ENCODE results near the gene CEP192.

Gene CEP192

DNA sequence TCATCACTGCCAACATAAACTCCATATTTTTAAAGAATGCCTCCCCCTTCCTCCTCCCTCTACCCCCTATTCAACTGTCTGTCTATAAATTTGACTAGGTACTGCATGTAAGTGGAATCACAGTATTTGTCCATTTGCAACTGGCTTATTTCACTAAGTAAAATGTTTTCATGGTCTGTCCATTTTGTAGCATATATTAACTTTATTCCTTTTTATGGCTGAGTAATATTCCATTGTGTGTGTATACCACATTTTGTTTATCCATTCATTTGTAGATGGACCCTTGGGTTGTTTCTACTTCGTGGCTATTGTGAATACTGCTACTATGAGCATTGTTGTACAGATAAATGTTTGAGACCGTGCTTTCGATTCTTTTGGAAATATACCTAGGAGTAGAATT is 32.7 kb upstream of the CEP192 start:
- H3K36me3 ChIP-seq (ENCODE audit: control insufficient read depth, low read length) = peaks cover 79% of the 10 kb centered on the region

DNA sequence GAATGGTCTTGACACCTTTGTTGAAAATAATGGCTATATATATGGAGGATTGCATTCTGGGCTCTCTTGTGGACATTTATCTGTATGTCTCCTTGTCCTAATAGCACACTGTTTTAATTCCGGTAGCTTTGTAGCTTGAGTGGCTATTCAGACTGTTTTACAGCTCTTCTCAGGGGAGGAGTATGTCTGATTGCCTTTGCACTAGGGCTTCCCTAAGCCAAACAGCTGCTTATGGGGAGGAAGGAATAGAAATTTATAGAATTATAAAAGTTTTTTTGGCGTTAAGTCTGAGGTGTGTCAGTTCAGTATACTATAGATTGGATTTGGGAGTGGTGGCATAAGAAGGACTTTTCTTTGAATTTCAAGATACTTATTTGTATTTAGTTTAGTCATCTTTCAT is 30.8 kb upstream of the CEP192 start:
- H3K4me1 ChIP-seq (ENCODE audit: control insufficient read depth, low read length) = no peaks in the 10 kb centered on the region
- no peaks in the 10 kb centered on the region for H3K9me3 ChIP-seq (ENCODE audit: control insufficient read depth, insufficient read depth, low read length)
- no peaks in the 10 kb centered on the region for H3K27me3 ChIP-seq (ENCODE audit: control insufficient read depth, low read length)
- peaks cover 5% of the 10 kb centered on the region; the same call in 1 of the 2 replicates for H3F3A ChIP-seq (ENCODE audit: control insufficient read depth, insufficient read depth)
- H3K9me2 ChIP-seq (replicated peaks; ENCODE audit: control insufficient read depth, low read length) = no peaks in the 10 kb centered on the region
- no peak overlapping the region for H3K27ac ChIP-seq (ENCODE audit: low read depth, low read length)
- H4K20me1 ChIP-seq (ENCODE audit: control insufficient read depth, insufficient read depth, low read depth, low read length) = 0 out of 2 replicates have a peak, but pooled peaks cover 4% of the 10 kb centered on the region
- peaks cover 74% of the 10 kb centered on the region for H3K36me3 ChIP-seq (ENCODE audit: control insufficient read depth, low read length)
- H3K79me2 ChIP-seq (ENCODE audit: control insufficient read depth, low read length) = peaks cover 63% of the 10 kb centered on the region
- H3K4me2 ChIP-seq (ENCODE audit: low read length) = no peak overlapping the region
- no peak for TF ChIP-seq EZH2phosphoT487 (IDR thresholded peaks at IDR 0.05; ENCODE audit: borderline replicate concordance, low read length)
- TF ChIP-seq, protein P1, sequence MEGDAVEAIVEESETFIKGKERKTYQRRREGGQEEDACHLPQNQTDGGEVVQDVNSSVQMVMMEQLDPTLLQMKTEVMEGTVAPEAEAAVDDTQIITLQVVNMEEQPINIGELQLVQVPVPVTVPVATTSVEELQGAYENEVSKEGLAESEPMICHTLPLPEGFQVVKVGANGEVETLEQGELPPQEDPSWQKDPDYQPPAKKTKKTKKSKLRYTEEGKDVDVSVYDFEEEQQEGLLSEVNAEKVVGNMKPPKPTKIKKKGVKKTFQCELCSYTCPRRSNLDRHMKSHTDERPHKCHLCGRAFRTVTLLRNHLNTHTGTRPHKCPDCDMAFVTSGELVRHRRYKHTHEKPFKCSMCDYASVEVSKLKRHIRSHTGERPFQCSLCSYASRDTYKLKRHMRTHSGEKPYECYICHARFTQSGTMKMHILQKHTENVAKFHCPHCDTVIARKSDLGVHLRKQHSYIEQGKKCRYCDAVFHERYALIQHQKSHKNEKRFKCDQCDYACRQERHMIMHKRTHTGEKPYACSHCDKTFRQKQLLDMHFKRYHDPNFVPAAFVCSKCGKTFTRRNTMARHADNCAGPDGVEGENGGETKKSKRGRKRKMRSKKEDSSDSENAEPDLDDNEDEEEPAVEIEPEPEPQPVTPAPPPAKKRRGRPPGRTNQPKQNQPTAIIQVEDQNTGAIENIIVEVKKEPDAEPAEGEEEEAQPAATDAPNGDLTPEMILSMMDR (IDR thresholded peaks at IDR 0.05; ENCODE audit: low read depth, low read length, poor library complexity, severe bottlenecking) = no peak
- H3K4me3 ChIP-seq (ENCODE audit: low read length) = no peak overlapping the region

More for the DNA sequence above, 32.7 kb upstream of the CEP192 start:
- Histone ChIP-seq H3K79me2 (ENCODE audit: control insufficient read depth, low read length) (peaks cover 75% of the 10 kb centered on the region), H3K9me3 (ENCODE audit: control insufficient read depth, insufficient read depth, low read length) (no peaks in the 10 kb centered on the region), H3K27me3 (ENCODE audit: control insufficient read depth, low read length) (no peaks in the 10 kb centered on the region), H3K4me3 (ENCODE audit: low read length) (no peak overlapping the region), H3K4me1 (ENCODE audit: control insufficient read depth, low read length) (no peaks in the 10 kb centered on the region), H3K4me2 (ENCODE audit: low read length) (no peak overlapping the region), H3F3A (ENCODE audit: control insufficient read depth, insufficient read depth) (0 out of 2 replicates have a peak, but pooled peaks cover 3% of the 10 kb centered on the region), H4K20me1 (ENCODE audit: control insufficient read depth, insufficient read depth, low read depth, low read length) (0 out of 2 replicates have a peak, but pooled peaks cover 4% of the 10 kb centered on the region), H3K27ac (ENCODE audit: low read depth, low read length) (no peak overlapping the region), H3K9me2 (replicated peaks; ENCODE audit: control insufficient read depth, low read length) (no peaks in the 10 kb centered on the region)
- TF ChIP-seq, protein P1 (IDR thresholded peaks at IDR 0.05; ENCODE audit: low read depth, low read length, poor library complexity, severe bottlenecking) = no peak
- no peak for TF ChIP-seq EZH2phosphoT487 (IDR thresholded peaks at IDR 0.05; ENCODE audit: borderline replicate concordance, low read length)

DNA sequence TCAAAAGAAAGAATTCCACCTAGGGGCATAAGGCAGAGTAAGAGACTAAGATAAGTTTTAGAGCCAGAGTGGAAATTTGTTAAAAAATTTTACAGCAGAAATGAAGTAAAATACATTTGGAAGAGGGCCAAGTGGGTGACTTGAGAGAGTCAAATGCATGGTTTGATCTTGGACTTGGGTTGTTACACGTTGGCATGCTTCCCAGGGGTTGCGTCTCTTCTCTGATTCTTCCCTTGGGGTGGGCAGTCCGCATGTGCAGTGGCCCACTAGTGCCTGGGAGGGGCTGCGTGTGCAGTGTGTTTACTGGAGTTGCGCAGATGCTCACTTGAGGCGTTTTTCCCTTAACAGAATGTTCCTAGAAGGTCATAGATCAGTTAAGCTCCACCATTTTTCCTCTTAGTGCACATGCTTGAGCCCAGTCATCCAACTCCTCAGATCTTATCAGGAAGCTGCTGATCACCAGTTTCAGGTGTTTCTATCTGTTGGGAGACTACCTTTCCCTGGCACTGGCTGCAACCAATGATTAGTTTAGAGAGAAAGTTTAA is 30.2 kb upstream of the CEP192 start:
- H3K79me2 ChIP-seq (ENCODE audit: control insufficient read depth, low read length) = peaks cover 62% of the 10 kb centered on the region
- peaks cover 6% of the 10 kb centered on the region; the same call in 1 of the 2 replicates for H3F3A ChIP-seq (ENCODE audit: control insufficient read depth, insufficient read depth)
- H3K36me3 ChIP-seq (ENCODE audit: control insufficient read depth, low read length) = peaks cover 75% of the 10 kb centered on the region

More for the DNA sequence above, 30.2 kb upstream of the CEP192 start:
- no peaks in the 10 kb centered on the region for H3K9me2 ChIP-seq (replicated peaks; ENCODE audit: control insufficient read depth, low read length)
- H3K4me1 ChIP-seq (ENCODE audit: control insufficient read depth, low read length) = no peaks in the 10 kb centered on the region
- H3K4me2 ChIP-seq (ENCODE audit: low read length) = no peak overlapping the region
- no peaks in the 10 kb centered on the region for H3K27me3 ChIP-seq (ENCODE audit: control insufficient read depth, low read length)
- H4K20me1 ChIP-seq (ENCODE audit: control insufficient read depth, insufficient read depth, low read depth, low read length) = 0 out of 2 replicates have a peak, but pooled peaks cover 4% of the 10 kb centered on the region
- no peak overlapping the region for H3K4me3 ChIP-seq (ENCODE audit: low read length)
- TF ChIP-seq EZH2phosphoT487 (IDR thresholded peaks at IDR 0.05; ENCODE audit: borderline replicate concordance, low read length) = no peak
- TF ChIP-seq, protein P1 (IDR thresholded peaks at IDR 0.05; ENCODE audit: low read depth, low read length, poor library complexity, severe bottlenecking) = no peak
- no peak overlapping the region for H3K27ac ChIP-seq (ENCODE audit: low read depth, low read length)
- no peaks in the 10 kb centered on the region for H3K9me3 ChIP-seq (ENCODE audit: control insufficient read depth, insufficient read depth, low read length)
